Esophagus mucosa (tissue), 1 donor: ENCODE results near the gene VWA2. TPM values are rescaled to one million over a fixed set of nuclear protein-coding genes. Genes with fewer than 3 reads are reported as not detected.
A peak's percentile ranks its signal among the peaks of the same experiment; 100 is the strongest.

Source experiments
- ATAC-seq: fragments of 200-7000 bp; cut with Tn5 transposase; one replicate; pipeline ENCODE4 v1.9.1; 2020
- total RNA-seq: library from RNA; stranded (reverse); gene quantifications from one replicate; pipeline ENCODE4 v1.2.4, GENCODE V29; 2023
- donor health status: DM: yes; HTN: yes; CAD: no.

The VWA2 gene
- total RNA-seq, 1 donor from 2014 or later = 3.5 TPM

GRCh38 chr10:114246679-114247305 lies 7.7 kb downstream of the VWA2 start:
- peak; percentile 83 for ATAC-seq

GRCh38 chr10:114250236-114250635 lies 11.2 kb downstream of the VWA2 start:
- no peak for ATAC-seq

GRCh38 chr10:114250716-114251115 lies 11.7 kb downstream of the VWA2 start:
- ATAC-seq = no peak

GRCh38 chr10:114252092-114252491 lies 13.0 kb downstream of the VWA2 start:
- no peak for ATAC-seq

- no peak for ATAC-seq
These were observed 13.8 kb downstream of the VWA2 start for GRCh38 chr10:114252883-114253282.

GRCh38 chr10:114255227-114255626 lies 16.2 kb downstream of the VWA2 start:
- ATAC-seq = no peak

- no peak for ATAC-seq
These were observed 17.1 kb downstream of the VWA2 start for GRCh38 chr10:114256008-114256765.

- no peak for ATAC-seq
These were observed 17.8 kb downstream of the VWA2 start for GRCh38 chr10:114256822-114257221.

- ATAC-seq = no peak
These were observed 18.4 kb downstream of the VWA2 start for GRCh38 chr10:114257498-114257897.

GRCh38 chr10:114258274-114258840 lies 19.3 kb downstream of the VWA2 start:
- no peak for ATAC-seq

GRCh38 chr10:114259824-114260223 lies 20.8 kb downstream of the VWA2 start:
- peak; percentile 15 for ATAC-seq

- ATAC-seq = no peak
These were observed 21.3 kb downstream of the VWA2 start for GRCh38 chr10:114260366-114260765.

GRCh38 chr10:114261076-114261475 lies 22.0 kb downstream of the VWA2 start:
- ATAC-seq = no peak

- ATAC-seq = no peak
These were observed 23.4 kb downstream of the VWA2 start for GRCh38 chr10:114262496-114262895.

GRCh38 chr10:114265392-114266053 lies 26.5 kb downstream of the VWA2 start:
- peak; percentile 19 for ATAC-seq

- peak; percentile 90 for ATAC-seq
These were observed 27.5 kb downstream of the VWA2 start for GRCh38 chr10:114266521-114266920.

- peak; percentile 33 for ATAC-seq
These were observed 32.2 kb downstream of the VWA2 start for GRCh38 chr10:114271075-114271778.

GRCh38 chr10:114271779-114272167 lies 32.7 kb downstream of the VWA2 start:
- ATAC-seq = peak; percentile 89

GRCh38 chr10:114272696-114273095 lies 33.6 kb downstream of the VWA2 start:
- no peak for ATAC-seq

GRCh38 chr10:114273910-114274309 lies 34.9 kb downstream of the VWA2 start:
- no peak for ATAC-seq

- ATAC-seq = no peak
These were observed 35.8 kb downstream of the VWA2 start for GRCh38 chr10:114274616-114275453.

- ATAC-seq = no peak
These were observed 37.0 kb downstream of the VWA2 start for GRCh38 chr10:114276066-114276465.
